ENCODE data around the gene LIMK1.
"Not testable (repeated sequence)": the region's sequence is repeated elsewhere in the genome, so short reads cannot be mapped to it uniquely, and the experiment has no call there.

The LIMK1 gene

DNA sequence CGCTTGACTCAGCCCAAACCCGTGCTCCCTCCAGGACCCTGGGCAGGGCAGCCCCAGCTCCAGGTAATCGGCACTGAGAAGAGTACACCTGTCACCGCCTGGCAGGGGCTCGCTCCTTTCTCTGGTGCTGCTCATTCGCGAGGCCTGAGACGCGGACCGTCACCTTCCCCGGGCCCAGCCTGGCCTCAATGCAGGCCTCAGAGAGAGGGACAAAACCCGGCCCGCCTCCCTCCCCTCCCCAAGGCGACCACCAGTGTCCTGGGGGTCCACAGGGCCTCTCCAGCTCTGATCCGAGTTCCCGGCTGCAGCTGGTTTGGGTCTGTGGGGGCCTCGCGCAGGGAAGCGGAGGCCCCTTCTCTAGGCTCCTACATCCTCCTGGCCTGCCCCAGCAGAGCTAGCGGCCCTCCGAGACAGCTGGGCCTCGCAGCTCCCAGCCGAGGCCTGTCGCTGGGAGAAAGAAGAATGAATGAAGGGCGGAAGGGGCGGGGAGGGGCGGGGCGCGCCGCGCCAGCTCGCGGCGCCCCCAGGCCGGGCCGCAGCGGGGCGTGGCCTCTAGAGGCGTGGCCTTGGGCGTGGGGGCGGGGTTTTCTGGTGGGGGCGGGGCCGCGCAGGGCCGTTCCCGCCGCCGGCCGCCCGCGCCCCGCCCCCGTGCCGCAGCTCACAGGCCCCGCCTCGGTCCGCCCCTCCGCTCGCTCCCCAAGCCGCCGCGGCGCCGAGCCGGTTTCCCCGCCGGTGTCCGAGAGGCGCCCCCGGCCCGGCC is at the start of gene LIMK1:
LIMK1 (plus strand) TSS at position 688 of the 760 bp plus-strand sequence. CDS start 187 bp downstream, outside the sequence.
- DNase-seq, result peak; percentile 77

DNA sequence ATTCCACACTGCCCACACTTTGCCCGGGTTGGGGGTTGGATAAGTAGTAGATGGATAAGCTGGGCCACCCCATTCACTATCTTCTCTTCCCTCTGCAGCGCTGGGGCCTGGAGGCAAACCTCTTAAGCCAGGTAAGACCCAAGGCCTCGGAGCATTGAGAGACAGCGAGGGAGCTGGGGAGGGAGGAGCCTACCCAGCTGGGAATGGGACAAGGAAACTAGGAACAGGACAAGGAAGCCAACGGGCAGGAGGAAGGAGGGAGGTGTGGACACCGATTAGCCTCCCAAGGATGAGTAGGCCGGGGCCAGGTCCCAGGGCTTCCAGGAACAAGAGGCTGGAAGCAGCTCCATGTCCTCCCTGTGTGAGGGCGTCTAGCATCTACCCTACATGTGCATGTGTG is 46.0 kb upstream of the LIMK1 start:
- no peak for DNase-seq

DNA sequence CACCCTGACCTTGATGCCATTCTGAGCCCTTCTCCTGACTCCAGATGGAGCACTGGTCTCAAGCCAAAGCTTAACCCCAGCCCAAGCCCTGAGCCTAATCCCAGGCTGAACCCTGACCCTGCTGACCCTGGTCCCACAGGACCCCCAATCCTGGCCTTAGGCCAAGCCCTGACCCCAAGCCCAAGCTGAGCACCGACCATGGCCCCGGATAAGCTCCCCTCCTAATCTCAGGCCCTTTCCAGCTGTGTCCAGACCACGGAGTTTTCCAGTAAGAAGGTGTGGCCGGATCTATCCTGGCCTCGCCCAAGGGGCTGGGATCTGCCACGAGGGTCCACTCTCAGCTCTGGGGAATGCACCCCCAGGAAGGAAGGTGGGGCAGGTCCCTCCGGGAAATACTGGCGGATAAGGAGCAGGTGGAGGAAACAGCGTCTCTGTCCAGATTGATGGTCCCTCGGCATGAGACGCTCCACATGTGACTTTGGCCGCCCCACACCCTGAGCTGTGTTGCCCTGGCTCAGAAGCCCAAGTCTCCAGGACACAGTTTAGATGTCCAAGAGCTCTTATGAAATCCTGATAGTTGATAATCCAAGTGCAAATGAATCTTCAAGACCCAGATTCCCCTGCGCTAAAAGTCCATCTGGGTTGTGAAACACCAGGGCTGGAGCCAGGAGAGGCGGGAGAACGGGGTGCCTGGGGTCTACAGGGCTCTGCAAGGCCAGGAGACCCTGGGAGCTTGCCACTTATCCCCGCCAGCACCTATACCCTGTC is 45.2 kb upstream of the LIMK1 start:
- DNase-seq, result no peak

DNA sequence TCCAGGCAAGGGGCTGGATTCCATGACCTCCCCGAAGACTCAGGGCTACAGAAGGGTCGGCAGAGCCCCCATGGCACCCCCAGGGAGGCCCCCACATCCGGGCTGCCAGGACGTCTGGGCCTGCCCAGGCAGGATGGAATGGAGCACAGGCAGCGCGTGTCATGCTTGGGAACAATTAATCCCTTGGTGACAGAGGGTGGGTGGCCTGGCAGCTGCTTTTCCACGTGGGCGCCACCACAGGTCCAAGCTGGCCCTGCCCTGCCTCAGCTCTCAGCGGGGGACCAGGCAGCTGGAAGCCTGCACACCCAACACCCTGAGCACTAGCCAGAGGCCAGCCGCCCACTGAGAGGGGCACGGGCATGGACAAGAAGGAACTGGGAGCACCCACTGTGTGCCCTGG is 44.3 kb upstream of the LIMK1 start:
- DNase-seq, result no peak

DNA sequence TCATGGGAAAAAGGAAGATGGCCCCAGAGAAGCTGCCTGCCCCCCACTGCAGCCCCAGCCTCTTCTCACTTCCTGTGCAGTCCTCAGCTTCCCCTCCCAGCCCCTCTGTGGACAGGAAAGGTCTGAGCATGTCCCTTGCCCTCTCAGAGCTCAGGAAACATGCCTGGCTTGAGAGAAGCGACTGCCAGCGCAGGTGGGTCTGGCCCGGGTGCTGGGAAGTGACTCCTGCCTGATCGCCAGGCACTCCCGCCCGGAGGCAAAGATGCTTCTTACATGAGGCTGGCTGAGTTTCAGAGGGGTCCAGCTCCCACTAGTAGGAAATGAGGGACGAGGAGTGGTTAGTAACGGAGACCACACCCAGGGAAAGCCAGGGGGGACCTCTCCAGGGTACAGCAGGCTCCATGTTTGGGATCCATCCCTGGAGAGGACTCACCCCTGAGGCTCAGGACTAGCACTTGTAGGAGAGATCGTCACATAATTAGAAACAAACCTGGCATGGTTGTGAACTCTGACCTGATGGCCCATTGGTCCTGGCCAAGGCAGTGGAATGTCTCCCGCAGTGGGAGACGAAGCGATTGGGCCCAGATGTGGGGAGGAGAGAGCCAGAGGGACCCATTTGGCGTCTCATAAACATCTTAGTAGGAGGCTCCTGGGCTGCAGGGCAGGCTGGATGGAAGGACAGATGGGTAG is 43.4 kb upstream of the LIMK1 start:
- DNase-seq, result no peak

DNA sequence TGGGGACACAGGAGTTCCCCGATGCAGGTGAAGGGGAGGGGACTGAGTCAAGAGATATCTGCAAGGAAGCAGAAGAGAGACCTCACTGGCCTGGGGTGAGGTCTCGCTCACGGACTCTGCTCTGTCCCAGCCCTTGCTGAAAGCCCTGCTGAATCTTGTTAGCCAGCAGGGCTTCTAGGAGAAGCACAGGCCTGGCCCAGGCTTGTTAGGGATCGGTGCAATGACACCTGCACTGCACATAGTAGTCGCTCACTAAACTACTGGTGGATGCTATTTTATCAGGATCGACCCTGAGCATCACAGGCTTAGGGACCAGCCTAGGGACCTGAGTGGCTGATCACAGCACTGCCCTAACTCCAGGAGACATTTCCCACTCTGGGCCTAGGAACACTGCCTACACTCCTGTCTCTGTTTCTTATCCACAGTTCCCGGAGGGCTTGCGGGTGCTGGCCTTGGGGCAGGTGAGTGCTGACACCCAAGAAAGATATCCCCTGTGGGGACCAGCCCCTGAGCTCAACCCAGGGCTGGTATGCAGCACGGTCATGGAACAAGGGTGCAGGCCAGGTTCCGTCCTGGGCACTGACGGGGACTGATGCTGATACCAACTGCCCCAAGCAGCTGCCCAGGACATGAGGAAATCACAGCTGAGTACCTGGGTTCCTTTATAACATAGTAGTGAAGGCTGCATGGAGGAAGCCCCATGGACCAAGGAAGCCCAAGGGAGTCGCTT is 42.6 kb upstream of the LIMK1 start:
- DNase-seq, result no peak

DNA sequence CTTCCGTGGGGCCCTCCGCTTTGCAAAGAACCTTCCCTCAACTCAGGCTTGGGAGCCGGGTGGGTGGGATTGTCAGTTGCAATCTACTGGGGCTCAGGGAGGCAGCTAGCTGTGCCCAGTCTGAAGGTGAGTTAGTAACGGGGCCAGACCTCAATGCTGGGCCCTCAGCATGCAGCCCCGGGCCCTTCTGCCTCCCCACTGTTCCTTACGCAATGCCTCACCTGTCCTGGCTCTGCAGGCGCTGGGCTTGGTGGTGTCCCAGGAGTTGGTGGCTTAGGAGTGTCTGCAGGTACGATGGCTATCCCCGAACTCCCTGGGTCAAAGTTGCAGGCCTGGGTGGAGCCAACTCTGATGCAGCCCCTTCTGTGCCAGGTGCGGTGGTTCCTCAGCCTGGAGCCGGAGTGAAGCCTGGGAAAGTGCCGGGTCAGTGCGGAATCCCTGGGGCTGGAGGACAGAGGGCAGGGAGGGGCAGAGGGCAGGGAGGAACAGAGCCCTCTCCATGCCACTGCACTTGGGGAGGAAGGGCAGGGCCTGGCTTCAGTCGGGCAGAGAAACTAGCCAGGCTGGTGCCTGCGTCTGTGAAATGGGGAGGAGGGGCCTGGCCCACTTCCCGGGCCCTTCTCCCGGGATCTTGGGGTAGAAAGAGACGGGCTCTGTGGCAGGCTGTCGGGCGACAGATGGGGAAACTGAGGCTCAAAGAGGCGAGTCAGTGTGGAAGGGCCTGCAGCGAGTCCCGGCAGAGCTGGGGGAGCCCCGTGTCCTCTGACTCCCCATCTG is 40.7 kb upstream of the LIMK1 start:
- DNase-seq, result no peak

DNA sequence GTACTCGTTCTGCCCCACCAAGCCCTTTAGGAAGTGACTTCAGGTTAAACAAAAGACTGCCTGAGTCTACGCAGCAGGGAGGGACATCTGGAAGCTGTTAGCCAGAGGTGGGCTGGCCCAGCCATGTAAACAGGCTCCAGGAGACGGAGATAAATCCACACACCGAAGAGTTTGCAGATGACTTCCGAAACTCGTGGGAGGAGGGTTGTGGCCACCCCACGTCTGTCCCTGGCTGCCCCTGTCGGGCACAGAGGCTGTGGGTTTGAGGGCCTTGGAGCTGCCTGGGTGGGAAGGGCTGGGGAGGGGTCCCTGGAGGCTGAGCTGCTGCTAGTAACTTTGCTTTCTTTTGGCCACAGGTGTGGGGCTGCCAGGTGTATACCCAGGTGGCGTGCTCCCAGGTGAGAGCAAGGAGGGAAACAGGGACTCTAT is 40.1 kb upstream of the LIMK1 start:
- DNase-seq, result no peak

DNA sequence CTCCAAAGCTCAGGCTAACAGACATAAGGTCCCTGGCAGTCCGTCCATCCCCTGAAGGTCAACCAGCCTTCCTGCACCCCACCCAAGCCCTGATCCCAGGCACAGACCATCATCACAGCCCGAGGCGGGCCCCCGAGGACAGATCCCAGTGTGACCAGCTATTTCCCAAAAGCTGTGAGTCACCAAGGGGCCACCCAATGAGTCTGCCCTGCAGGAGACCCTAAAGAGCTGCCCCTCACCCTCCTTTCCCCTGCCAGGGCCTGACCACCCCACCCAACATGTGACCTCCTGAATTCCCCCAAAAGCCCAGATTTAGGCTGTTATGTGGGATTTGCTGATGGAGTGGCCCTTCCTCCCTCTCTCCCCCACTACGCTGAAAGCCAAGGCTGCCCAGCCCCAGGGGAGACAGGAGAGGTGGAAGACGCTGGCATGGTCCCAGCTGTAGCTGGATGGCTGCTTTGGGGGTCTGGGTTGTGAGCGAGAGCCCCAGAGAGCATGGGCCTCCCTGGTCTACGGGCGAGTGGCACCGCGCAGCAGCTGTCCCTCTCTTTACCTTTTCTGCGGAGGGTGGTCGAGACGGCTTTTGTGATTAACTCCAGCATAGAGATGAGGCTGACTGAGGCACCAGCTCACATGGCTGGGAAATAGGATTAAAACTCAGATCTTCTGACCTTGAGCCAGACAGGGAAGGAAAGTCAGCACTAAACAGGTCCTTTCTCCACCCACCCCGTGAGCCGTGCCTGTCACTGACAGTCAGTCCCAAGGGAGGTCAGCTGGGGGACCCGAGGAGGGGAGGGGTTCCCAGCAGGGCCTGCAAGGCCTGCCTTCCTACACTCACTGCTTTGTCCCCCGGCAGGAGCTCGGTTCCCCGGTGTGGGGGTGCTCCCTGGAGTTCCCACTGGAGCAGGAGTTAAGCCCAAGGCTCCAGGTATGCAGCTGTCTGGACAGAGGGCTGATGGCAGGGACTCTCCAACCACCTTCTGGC is 38.9 kb upstream of the LIMK1 start:
- DNase-seq, result no peak

DNA sequence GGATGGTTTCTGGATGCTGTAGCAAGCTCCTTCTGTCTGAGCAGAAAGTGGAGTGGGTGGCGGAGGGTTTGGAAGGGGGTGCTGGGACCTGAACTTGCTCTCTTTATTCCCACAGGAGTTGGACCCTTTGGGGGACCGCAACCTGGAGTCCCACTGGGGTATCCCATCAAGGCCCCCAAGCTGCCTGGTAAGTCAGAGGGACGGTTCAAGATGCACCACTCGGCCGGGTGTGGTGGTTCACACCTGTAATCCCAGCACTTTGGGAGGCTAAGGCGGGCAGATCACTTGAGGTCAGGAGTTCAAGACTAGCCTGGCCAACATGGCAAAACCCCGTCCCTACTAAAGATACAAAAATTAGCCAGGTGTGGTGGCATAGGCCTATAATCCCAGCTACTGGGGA is 37.0 kb upstream of the LIMK1 start:
- DNase-seq, result not testable (repeated sequence)

DNA sequence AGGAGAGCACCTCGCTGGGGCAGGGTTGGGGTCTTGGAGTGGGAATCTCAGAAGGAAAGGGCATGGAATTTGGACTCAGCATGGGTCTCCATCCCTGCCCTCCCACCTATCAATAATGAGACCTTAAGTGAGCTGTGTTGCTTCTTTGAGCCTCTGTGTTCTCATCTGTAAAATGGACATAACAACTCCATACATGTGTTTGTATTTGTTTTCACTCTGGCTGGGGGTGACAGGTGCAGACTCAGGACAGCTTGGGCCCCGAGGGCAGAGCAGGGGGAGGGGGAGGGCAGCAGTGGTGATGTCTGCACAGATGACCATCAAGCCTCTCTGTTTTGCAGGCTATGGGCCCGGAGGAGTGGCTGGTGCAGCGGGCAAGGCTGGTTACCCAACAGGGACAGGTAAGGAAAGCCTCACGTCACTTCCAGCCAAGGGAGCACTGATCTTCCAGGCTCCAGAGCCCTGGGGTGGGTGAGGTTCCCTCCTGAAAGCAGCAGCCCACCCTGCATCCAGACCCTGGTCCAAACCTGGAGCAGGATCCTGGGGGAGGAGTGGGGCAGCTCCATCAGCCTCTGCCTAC is 35.7 kb upstream of the LIMK1 start:
- DNase-seq, result no peak

DNA sequence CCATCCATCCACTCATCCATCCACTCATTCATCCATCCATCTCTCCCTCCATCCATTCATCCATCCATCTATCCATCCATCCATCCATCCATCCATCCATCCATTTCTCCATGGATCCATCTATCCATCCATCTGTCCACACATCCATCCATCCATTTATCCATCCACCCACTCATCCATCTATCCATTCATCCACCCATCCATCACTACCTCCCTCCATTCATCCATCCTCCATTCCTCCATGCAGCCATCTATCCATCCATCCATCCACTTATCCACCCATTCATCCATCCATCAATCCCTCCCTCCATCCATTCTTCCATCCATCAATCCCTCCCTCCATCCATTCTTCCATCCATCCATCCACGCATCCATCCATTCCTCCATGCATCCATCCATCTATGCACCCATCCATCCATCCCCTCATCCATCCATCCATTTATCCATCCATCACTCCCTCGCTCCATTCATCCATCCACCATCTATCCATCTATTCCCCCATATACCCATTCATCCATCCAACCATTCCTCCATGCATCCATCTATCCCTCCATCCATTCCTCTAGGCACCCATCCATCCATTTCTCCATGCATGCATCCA is 34.5 kb upstream of the LIMK1 start:
- DNase-seq, result no peak

DNA sequence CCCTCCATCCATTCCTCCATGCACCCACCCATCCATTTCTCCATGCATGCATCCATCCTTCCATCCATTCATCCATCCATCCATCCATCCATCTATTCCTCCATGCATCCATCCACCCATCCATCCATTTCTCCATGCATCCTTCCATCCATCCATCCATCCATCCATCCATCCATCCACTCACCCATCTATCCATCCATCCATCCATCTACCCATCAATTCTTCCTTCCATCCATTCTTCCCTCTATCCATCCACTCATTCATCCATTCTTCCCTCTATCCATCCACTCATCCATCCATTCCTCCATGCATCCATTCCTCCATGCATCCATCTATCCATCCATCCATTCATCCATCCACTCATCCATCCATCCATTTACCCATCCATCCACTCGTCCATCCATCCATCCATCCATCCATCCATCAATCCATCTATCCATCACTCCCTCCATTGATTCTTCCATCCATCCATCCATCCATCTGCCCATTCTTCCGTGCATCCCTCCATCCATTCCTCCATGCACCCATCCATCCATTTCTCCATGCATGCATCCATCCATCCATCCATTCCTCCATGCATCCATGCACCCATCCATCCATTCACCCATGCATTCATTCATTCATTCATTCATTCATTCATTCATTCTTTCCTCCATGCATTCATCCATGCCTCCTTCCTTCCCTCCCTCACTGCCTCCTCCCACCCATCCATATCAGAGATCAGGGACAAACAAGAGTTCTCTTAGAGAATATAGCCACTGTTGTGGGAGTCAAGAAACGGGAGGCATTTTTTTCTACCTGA is 33.4 kb upstream of the LIMK1 start:
- no peak for DNase-seq

DNA sequence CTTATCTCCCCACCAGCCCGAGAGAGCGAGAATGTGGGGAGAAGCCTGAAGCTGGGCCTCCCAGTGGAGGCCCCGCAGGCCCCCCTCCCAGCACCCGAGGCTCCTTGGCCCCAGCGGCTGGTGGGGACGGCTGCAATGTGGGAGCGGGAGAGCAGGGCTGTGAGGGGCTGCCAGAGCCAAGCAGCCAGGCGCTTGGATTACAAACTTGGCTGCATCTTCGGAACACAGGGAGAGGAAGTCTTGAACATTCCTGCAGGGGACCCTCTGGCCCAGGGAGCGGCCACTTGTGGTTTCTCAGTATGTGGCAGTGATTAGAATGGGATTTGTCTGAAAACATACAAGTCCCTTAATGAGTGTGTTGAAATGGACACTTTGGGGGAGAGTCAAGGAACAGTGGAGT is 32.4 kb upstream of the LIMK1 start:
- DNase-seq, result no peak

DNA sequence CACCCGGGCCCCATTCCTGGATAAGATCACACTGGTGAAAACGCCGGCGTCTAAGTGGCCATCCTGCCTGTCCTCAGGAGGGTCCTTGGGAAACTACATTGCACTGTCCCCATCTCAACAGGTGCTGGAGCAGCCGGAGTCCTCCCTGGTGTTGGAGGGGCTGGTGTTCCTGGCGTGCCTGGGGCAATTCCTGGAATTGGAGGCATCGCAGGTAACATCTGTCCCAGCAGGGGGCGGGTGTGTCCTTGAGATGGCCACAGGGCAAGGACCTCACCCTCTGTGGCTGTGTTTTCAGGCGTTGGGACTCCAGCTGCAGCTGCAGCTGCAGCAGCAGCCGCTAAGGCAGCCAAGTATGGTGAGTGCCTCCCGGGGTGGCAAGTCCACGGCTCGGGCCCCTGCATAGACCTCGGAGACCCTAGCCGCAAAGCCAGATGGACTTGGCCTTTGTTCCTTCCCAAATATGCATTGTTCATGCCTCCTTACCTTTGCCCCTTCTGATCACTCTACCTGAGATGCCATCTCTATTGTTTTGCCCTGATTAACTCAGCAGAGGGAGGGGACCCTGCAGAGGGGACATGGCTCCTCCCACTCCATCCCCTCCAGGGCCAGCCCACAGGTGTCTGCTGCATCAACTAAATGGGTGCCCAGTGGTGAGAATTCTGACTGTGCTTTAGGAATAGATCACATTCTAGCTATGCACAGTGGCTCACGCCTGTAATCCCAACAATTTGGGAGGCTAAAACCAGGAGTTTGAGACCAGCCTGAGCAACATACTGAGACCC is 31.8 kb upstream of the LIMK1 start:
- DNase-seq, result no peak

DNA sequence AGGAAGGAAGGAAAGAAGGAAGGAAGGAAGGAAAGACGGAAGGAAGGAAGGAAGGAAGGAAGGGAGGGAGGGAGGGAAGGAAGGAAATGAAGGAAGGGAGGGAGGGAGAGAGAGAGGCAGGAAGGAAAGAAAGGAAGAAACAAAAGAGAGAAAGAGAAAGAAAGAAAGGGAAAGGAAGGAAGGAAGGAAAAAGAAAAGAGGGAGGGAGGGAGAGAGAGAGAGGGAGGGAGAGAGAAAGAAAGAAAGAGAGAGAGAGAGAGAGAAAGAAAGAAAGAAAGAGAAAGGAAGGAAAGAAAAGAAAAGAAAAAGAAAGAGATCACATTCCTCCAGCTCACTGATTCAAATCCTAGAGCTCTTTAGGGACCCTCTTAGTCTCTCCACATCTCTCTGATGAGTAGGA is 31.0 kb upstream of the LIMK1 start:
- no peak for DNase-seq

DNA sequence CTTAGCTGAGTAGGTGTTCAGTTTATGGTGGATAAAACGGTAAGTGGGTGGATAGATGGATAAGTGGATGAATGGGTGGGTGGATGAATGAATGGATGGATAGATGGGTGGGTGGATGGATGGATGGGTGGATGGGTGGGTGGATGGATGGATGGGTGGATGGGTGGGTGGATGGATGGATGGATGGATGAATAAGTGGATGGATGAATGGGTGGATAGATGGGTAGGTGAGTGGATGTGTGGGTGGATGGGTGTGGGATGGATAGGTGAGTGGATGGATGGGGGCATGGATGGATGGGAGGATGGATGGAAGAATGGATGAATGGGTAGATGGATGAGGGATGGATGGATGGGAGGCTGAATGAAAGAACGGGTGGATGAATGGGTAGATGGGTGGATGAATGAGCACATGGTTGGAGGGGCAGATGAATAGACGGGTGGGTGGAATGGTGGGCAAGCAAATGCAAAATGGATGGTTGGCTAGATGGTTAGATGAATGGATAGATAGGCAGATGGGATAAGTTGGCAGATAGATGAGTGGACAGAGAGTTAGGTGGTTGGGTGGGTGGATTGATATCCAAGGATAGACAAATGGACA is 29.9 kb upstream of the LIMK1 start:
- no peak for DNase-seq
